HG02870 (cell line): ENCODE data around the gene RGS12.

ENCODE experiments used
- ATAC-seq: cut with Tn5 transposase; IDR thresholded peaks from one replicate; pipeline ENCODE4 v1.9.1; 2021; ENCODE audit warnings: mild to moderate bottlenecking, moderate library complexity; ENCODE audit not compliant: unreplicated experiment

Gene RGS12

DNA sequence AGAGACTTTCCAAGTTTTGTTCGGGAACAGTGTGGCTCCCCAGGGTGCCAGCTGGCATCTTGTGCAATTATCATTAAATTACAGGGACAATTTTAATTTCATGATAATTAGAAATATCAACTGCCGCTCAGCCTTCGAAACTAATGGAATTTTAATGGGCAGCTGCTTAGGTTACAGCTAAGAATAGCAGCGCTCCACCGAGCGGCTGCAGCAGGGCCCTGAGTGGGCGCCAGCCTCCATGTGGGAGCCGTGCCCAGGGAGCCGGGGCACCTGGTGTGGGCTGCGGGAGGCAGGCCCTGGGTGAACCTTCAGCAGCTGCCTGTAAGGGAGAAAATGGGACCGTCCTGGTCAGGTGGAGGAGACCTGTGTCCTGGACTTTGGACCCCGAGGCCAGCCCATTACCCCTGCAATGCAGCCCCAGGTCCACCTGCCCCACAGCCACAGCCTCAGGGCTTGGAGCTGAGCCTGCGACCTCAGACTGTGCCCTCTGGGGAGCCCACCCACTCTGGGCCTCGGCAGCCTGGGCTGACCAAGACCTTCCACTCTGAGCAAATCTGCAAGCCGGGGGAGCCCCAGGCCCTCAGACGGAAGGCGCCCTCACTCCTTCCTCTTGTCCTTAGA is 22.7 kb upstream of the RGS12 start:
- ATAC-seq: no peak

DNA sequence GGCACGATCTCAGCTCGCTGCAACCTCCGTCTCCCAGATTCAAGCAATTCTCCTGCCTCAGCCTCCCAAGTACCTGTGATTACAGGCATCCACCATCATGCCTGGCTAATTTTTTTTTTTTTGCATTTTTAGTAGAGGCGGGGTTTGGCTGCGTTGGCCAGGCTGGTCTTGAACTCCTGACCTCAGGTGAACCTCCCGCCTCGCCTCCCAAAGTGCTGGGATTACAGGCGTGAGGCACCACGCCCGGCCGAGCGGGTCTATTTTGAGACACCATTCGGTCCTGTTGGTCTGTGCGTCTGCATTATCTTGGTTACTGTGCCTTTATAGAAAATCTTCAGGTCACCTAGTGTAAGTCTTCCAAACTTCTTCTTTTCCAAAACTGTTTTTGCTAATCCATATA is 21.7 kb upstream of the RGS12 start:
- ATAC-seq: no peak

DNA sequence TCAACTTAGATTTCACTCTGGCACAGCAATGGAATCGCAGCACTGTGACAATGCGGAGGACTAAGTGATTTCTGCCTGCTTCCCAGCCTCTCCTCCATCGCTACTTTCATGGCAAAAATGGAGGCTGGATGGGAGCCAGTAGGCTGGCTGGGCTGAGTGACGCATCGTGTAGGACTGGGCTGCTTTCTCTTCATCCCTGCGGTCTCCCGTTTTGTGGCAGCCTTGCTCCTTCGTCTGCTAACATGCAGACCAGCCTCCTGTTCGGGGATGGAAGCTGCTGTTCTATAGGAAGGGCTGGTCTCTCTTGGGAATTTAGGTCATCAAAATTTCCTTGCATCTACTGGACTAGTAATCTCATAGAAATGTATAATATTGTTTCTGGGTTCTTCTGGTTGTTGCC is 15.8 kb upstream of the RGS12 start:
- ATAC-seq: no peak

DNA sequence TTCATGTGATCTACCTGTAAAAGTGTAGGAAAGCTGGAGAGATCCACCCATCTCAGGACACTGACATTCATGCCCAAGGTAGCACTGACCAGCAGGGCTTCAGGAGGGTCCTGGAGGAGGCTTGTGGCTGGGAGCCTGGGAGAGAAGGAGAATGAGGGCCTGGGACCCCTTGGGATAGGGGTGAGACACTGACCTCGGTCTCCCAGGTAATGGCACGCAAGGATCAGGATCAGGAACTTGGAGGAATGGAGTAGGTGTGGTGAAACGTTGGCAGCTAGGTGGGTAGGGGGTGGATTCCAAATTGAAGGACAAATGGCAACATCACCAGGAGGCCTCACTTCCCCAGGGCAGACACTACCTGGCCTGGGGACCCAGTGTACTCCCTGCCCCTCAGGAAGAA is 12.4 kb upstream of the RGS12 start:
- no peak for ATAC-seq

DNA sequence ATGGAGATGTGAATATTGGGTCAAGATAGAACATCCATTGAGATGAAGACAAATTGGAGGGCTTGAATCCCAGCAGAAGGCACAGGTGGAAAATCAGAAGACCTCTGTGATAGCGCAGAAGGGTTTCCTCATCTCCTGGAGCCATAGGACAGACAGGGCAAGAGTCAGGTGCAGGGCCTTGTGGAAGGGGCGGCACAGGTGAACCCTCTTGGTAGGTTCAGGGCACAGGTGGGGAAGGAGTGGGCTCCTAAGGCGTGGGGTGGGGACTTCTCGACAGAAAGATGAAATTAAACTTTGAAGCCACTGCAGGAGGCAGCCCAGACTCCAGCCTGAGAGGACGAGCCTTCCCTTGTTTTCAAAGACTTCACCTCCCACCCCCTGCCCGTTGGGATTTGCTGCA is 9.3 kb upstream of the RGS12 start:
- no peak for ATAC-seq

DNA sequence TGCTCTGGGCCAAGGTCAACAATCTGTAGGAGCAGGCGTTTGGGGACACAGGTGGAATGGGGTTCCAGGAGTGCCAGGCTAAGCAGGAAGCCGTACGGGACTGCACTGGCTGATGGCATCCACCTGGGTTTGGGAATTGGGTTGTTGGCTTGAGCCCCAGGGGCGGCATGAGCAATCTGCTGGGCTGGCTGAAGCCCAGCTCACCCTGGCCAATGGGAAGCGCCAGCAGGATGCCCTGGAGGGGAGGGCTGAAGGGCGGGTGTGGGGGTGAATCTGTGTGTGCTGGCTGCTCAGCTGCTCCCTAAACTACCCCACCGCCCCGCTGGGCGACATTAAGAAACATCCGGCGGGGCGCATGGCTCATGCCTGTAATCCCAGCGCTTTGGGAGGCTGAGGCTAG is 8.9 kb upstream of the RGS12 start:
- ATAC-seq: no peak

DNA sequence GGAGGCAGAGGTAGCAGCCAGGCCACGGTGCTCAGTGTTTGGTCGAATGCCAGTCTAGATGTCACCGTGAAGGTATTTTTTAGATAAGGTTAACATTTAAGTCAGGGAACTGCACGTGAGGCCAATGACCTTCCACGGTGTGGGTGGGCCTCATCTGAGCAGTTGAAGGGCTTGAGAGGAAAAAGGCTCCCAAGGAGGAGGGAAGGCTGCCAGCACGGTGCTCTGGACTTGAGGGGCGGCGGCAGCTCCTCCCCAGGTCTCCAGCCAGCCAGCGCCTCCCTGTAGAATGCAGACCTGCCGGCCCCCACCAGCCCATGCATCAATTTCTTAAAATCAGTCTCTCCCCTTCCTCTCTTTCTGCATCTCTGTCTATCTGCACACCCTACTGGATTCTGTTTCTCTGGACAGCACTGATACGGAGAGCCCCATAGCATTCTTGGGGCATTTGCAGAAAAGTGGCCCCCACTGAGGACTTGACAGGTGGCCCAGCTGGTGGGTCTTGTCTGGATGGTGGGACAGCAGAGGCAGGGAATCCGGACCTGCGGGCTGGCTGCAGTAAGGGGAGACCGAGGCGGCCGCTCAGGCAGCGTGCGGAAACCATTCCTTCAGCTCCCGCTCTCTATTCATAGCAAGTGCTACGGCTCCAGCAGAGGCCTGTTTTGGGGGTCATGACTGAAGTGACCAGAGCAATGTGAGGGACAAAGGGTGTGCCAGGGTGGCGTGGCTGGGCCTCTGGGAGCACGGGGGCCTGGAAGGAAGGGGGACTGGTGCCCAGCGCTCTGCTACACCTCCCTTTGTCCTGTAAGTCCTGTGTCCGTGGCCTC is 7.9 kb upstream of the RGS12 start:
- no peak for ATAC-seq

DNA sequence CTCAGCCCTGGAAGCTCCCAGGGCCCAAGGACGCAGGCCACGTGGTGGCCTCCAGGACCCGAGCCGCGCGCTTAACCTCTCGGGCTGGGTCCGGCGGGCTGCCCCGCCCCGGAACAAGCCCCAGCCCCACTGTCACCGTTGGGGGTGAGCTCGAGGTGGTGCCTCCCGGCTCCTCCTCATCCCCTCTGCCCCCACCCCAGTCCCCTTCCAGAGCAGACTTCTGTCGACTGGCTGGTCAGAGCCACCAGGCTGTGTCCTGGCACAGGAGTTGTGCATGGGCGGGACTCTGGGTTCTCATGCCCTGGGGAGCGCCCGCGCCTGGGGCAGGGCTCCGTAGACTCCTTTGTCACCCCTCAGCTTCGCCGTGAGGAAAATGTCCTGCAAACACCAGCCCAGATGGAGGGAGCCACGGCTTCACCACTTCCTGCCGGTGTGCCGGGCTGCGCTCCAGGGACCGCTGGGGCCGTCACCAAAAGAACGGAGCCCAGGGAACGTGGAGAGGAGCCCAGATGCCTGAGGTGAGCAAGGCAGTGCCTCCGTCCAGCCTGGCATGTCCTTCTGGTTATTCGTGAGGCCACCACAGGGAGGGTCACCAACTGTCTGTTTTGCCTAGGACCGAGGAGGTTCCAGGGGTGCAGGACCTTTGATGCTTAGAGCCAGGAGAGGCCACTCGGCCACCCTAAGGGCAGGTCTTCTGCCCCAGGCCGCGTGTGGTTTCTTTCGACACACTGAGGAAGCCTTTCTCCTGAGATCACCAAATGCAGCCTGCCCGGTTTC is 7.1 kb upstream of the RGS12 start:
- ATAC-seq: peak; percentile 11

DNA sequence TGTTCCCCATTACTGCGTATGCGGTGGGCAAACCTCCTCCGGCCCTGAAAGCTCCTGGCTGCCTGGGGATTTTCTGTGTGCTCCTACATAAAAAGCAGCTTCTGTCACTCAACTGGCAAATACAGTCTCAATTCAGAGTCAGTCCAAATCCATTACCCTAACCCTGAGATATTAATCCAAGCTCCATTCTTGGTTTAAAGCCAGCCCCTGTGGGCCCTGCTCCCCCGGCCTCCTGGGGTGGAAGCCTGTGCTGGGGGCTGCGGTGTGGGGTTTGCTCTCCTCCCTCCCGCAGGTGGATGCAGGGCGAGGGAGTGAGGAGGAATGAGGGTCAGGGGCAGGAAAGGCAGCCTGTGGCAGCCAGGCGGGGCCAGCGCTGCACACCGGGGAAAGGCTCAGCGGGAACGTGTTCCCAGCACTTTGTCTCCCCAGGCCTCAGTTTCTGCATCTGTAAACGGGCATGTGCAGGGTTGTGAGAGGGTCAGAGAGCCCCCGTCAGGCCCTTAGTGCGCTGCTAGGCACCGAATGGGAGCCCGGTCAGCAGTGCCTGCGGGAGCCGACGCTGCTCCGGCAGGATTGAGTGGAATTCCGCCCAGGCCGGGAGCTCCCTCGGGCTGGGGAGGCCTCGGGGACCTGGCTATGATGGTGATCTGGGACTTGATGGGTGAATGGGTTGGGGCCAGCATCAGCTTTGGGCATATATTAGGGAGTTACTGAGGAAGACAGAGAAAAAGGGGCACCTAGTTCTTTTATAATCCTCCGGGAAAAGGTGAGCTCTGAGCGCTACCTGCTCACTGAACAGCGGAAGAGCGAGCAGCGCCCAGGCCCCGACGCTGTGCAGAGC is 6.3 kb upstream of the RGS12 start:
- peak; percentile 92 for ATAC-seq

DNA sequence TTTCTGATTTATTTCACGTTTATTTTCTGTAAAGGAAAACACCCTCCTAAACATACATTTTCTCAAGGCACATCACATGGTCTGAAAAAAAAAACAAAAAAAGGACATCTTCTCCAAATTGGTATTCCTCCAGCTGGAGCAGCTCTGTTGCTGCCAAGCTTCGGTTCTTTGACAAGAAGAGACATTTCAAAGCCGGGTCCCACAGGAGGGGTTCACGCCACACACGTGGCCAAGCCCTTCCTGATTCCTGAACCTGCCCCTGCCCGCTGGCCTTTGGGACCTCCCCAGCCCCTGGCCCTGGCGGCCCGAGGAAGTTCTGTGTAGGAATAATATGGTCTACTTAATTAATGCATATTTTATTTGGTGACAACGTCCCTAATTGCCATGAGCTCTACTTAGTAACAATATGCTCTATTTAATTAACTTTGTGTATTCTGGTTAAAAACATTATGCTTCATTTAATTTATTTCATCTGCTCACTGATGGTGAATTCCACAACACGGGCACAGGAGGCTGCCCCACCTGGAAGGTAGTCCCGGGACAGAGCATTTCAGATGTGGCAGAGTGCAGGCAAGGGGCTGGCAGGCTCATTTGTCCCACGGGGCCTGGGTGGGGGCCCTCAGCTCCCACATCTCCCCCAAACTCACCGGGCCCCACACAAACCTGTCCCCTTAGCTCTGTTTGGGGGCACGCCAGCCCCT is 5.4 kb upstream of the RGS12 start:
- no peak for ATAC-seq

DNA sequence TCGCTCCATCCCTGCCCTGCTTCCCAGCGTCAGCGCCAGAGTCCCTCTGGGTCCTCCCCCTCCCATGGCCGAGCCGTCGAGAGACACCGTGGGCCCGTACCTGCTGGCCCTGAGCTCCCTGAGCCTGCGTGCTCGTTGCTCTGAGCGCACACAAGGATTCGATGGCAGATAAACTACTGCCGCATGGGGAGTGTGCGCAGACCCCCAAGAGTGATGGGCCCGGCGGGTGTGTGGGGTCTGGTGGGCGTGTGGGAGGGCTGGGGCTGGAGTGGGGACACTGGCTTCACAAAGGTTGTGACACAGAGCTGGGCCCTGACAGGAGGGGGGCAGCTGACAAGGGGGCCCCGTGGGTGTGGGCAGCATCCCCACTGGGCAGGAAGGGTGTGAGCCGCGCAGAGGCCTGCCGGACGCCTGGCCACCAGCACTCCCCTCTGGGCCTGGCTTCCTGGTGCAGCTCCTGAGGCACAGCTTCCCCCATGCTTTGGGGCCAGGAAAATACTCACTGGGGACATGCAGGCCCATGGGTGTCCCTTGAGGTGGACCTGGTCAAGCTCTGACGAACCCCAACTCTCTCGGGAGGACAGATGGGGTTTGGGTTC is 4.8 kb upstream of the RGS12 start:
- ATAC-seq: no peak

DNA sequence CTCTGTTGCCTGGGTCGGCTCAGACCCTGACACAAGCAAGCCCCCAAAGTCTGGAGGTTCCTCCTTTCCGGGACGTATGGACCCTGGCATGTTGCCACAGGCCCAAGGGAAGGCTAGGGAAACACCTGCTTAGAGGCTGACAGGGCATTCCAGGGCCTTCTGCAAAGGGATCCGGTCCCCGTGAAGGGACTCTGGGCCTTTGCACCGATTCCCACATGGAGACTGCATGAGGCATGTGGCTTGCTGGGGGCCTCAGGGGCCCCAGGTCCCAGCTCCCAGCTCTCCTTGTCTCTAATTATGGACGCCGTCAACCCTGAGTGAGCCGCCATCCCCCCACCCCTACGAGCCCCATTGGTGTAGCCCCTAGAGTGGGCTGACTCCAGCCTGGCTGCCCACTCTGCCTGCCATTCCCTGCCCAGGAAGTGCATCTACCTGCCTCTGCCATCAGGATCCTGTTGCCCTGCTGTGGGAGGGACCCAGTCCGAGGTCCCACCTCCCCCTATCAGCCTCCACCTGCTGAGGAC is 4.2 kb upstream of the RGS12 start:
- ATAC-seq: no peak

DNA sequence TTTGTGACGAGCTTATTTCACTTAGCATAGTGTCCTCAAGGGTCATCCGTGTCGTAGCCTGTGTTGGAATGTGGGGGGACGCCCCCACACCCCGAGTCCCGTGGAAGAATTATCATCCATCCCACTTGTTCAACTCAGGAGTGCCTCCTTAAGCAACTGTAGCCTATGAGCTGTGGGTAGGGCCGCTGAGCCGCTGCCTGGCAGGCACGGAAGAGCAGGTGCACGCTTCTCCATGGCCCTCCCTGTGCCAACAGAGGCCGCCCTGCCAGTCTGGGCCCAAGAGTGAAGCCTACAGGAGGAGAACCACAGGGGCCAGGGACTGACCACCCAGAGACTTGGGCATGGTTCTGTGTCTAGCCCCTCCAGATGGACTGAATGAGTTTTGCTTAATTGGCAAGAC is 2.3 kb upstream of the RGS12 start:
- ATAC-seq: no peak

DNA sequence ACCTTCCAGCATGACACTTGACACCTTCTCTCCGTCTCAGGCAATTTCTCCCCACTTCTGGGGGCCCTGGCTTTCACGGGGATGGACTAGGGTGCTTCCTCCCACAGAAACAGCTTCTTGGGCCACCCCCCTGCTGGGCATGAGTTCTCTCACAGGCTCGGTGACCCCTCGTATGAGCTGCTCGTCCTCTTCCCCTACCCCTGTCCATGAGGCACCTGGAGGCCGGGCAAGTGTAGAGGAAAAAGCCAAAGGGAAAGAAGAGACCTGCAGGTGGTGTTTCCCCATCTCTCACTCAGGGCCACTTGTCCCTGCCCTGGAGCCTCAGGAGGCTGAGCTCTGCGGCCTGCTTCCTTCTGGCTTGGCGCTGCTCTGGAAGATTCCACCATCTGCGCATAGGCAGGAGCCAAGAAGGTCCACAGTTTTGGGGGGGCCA is 1.9 kb upstream of the RGS12 start:
- no peak for ATAC-seq

DNA sequence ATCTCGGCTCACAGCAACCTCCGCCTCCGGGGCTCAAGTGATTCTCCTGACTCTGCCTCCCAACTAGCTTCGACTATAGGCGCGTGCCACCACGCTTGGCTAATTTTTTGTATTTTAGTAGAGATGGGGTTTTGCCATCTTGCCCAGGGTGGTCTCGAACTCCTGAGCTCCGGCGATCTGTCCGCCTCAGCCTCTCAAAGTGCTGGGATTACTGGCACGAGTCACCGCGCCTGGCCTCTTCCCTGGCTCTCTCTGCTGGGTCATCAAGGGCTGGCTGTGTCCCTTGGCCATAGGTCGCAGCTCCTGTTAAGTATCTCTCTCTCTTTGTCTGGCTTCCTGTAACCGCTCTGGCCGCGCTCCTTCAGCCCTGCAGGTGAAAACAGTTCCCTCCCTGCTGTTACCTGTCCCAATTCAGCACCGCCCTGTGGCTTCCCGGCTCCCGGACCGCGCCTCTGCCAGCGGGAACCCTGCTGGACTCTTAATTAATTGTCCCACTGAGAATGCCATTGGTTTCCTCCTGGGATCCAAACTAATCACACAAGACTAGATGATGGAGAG is 1.3 kb upstream of the RGS12 start:
- no peak for ATAC-seq

DNA sequence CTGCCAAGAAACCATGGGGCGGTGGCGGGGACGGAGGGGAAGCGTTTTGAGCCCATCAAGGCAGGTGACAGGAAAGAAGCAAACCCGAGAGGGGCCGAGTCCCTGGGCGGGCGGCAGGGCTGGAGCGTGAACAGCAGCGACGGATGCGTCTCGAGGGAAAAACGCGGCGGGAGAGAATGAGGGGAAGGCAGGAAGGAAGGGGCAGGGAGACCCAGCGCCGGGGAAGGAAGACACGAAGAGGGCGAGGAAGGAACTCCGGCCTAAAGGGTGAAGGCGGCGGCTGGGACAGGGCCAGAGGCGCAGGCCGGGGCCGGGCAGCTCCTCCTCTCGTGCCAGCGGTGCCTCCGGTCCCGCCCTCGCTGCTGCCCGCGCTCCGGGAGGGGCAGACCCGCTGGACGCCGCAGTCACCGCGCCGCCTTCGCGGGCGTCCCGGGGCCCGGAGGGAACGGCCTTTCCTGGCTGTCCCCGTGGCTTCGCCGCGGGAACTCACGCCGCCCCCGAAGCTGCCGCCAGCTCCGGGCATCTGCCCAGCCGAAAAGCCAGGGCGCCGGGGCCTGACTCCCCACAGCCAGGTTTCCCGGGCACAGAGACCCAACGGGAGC is 751 bp upstream of the RGS12 start:
- peak; percentile 16 for ATAC-seq

DNA sequence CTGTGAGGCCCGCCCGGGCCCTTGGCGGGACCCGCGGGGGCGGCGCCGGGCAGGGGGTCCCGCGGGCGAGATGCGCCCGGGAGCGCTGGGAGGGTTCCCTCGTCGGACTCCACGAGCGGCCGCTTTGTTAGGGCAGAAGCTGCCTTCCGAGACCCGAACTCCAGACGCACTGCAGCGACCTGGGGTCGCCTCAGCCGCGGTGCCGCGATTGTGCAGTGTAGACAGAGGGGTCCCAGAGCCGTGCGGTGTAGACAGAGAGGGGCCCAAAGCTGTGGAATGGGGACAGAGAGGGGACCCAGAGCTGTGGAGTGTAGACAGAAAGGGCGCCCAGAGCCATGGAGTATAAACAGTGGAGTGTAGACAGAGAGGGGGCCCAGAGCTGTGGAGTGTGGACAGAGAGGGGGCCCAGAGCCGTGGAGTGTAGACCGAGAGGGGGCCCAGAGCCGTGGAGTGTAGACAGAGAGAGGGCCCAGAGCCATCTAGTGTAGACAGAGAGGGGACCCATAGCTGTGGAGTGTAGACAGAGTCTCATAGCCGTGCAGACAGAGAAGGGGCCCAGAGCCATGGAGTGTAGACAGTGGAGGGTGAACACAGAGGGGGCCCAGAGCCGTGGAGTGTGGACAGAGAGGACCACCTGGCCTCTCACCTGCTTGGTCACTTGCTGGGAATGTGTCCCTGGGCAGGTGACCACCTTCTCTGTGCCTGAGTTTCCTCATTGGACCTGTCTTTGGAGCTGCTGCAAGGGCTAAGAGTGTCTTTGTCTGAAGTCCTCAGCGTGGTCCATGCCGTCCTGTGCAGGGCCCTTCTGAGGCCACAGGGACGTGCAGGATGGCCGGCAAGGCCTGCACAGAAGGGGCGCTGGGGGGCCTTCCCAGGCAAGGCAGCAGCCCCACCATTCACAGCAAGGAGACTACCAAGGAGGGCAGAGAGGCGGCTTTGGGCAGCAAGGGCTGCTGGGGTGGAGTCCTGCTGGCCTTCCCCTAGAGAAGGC is 875 bp downstream of the RGS12 start:
- no peak for ATAC-seq
